ENCODE data around the gene TAS1R1. TPM values are rescaled to one million over a fixed set of nuclear protein-coding genes. Genes with fewer than 3 reads are reported as not detected.

The TAS1R1 gene
- total and polyA plus RNA-seq, 11 donors = not detected

- TF ChIP-seq CTCF (IDR thresholded peaks at IDR 0.05) = no peak
- TF ChIP-seq POLR2A (IDR thresholded peaks at IDR 0.05) = no peak
- no peaks in the 10 kb centered on the region for H3K9me3 ChIP-seq
- ATAC-seq = no peak
- peak overlapping the region in 2 of 12 donors; percentile 20 to 45 for H3K27ac ChIP-seq
- 76 to 90% (median 80%) methylated on average over 7 of the region's 7 CpGs for WGBS, 4 donors
- H3K4me1 ChIP-seq = peaks cover 2 to 23% (median 10%) of the 10 kb centered on the region in 12 donors
- no peak overlapping the region for H3K4me3 ChIP-seq
- DNase-seq = peak in 1 of 5 donors; percentile 40
- H3K27me3 ChIP-seq = no peaks in the 10 kb centered on the region
- H3K36me3 ChIP-seq = no peaks in the 10 kb centered on the region
- intact Hi-C loops (cut with DNase I) = no loop called here
Measured at GRCh38 chr1:6507037-6507428, 48.1 kb upstream of the TAS1R1 start.

GRCh38 chr1:6507461-6507911, 47.6 kb upstream of the TAS1R1 start:
- ATAC-seq = peak in 2 of 4 donors; percentile 6 to 20
- Histone ChIP-seq H3K4me1 (peaks cover under 1 to 19% (median 5%) of the 10 kb centered on the region in 12 donors), H3K27me3 (no peaks in the 10 kb centered on the region), H3K4me3 (no peak overlapping the region), H3K27ac (peak overlapping the region in 2 of 12 donors; percentile 20 to 45), H3K36me3 (no peaks in the 10 kb centered on the region), H3K9me3 (no peaks in the 10 kb centered on the region)
- WGBS, 4 donors = 44 to 84% (median 81%) methylated on average over 8 to 12 of the region's 12 CpGs
- no peak for TF ChIP-seq POLR2A (IDR thresholded peaks at IDR 0.05)
- TF ChIP-seq CTCF (IDR thresholded peaks at IDR 0.05) = no peak
- DNase-seq = peak in 1 of 5 donors; percentile 60
- intact Hi-C loops (cut with DNase I) = no loop called here

GRCh38 chr1:6508154-6508815, 46.8 kb upstream of the TAS1R1 start:
- WGBS, 4 donors = 86 to 91% (median 90%) methylated on average over 17 to 18 of the region's 18 CpGs
- Histone ChIP-seq H3K27ac (no peak overlapping the region), H3K4me3 (no peak overlapping the region), H3K9me3 (no peaks in the 10 kb centered on the region), H3K27me3 (no peaks in the 10 kb centered on the region), H3K36me3 (no peaks in the 10 kb centered on the region), H3K4me1 (peaks cover 0 to 21% (median 0%) of the 10 kb centered on the region in 12 donors)
- ATAC-seq = no peak
- DNase-seq = no peak
- intact Hi-C loops (cut with DNase I) = no loop called here
- no peak for TF ChIP-seq POLR2A (IDR thresholded peaks at IDR 0.05)
- no peak for TF ChIP-seq CTCF (IDR thresholded peaks at IDR 0.05)

GRCh38 chr1:6508816-6509189, 46.3 kb upstream of the TAS1R1 start:
- peaks cover 0 to 22% (median 0%) of the 10 kb centered on the region in 12 donors for H3K4me1 ChIP-seq
- no peaks in the 10 kb centered on the region for H3K27me3 ChIP-seq
- intact Hi-C loops (cut with DNase I) = no loop called here
- ATAC-seq (no peak), DNase-seq (no peak)
- H3K4me3 ChIP-seq = no peak overlapping the region
- WGBS, 4 donors = 79 to 86% (median 84%) methylated on average over 9 to 11 of the region's 11 CpGs
- no peak overlapping the region for H3K27ac ChIP-seq
- H3K36me3 ChIP-seq = no peaks in the 10 kb centered on the region
- H3K9me3 ChIP-seq = no peaks in the 10 kb centered on the region
- no peak for TF ChIP-seq CTCF (IDR thresholded peaks at IDR 0.05)
- no peak for TF ChIP-seq POLR2A (IDR thresholded peaks at IDR 0.05)

All from heart left ventricle (tissue), 16 donors.